Measurements from ENCODE around the gene ZNF268. TPM values are rescaled to one million over a fixed set of nuclear protein-coding genes. Genes with fewer than 3 reads are reported as not detected.

ZNF268 gene
- total RNA-seq, 1 donor from 2014 or later: 38.5 TPM

DNA sequence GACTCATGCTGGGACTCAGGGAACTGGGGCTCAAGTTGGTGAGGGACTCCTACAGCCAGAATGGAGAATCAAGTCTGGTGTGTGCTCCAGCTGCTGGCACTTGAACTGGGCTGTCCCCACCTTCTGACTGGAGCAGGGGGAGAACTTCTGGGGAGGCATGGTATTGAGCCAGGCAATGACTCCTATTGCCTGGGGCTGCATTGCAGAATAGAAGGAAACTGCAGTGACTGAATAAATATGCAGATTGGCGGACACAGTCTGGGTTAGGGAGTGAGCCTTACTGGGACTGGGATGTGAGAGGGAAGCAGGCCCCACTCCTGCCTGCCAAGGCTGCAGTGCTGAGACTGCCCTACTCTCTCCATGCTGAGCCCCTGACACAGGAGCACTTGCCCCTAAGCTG lies 8.8 kb upstream of the ZNF268 start:
- intact Hi-C loops (cut with DNase I): no loop called here
- TF ChIP-seq, protein P1, sequence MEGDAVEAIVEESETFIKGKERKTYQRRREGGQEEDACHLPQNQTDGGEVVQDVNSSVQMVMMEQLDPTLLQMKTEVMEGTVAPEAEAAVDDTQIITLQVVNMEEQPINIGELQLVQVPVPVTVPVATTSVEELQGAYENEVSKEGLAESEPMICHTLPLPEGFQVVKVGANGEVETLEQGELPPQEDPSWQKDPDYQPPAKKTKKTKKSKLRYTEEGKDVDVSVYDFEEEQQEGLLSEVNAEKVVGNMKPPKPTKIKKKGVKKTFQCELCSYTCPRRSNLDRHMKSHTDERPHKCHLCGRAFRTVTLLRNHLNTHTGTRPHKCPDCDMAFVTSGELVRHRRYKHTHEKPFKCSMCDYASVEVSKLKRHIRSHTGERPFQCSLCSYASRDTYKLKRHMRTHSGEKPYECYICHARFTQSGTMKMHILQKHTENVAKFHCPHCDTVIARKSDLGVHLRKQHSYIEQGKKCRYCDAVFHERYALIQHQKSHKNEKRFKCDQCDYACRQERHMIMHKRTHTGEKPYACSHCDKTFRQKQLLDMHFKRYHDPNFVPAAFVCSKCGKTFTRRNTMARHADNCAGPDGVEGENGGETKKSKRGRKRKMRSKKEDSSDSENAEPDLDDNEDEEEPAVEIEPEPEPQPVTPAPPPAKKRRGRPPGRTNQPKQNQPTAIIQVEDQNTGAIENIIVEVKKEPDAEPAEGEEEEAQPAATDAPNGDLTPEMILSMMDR (IDR thresholded peaks at IDR 0.05): no peak
- no peak overlapping the region for H3K4me3 ChIP-seq
- no peaks in the 10 kb centered on the region for H3K4me1 ChIP-seq
- no peaks in the 10 kb centered on the region for H3K27me3 ChIP-seq
- no peak overlapping the region for H3K27ac ChIP-seq
- peaks cover 23 to 50% of the 10 kb centered on the region in 2 donors for H3K9me3 ChIP-seq
- DNase-seq (ENCODE audit: low spot score in 2 of 2): no peak
- H3K36me3 ChIP-seq: no peaks in the 10 kb centered on the region

DNA sequence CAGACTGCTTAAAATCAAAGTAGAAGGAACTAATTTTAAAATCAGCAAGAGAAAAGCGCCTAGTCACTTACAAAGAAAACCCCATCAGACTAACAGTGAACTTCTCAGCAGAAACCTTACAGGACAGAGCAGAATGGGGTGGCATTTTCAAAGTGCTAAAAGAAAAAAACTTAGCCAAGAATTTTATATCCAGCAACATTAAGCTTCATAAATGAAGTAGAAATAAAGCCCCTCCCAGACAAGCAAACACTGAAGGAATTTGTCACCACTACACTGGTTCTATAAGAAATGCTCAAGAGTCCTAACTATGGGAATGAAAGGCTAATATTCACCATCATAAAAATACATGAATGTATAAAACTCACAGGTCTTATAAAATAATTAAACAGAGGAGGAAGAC lies 6.4 kb upstream of the ZNF268 start:
- intact Hi-C loops (cut with DNase I): no loop called here
- H3K9me3 ChIP-seq: peaks cover 17 to 57% of the 10 kb centered on the region in 2 donors
- TF ChIP-seq, protein P1 (IDR thresholded peaks at IDR 0.05): no peak

DNA sequence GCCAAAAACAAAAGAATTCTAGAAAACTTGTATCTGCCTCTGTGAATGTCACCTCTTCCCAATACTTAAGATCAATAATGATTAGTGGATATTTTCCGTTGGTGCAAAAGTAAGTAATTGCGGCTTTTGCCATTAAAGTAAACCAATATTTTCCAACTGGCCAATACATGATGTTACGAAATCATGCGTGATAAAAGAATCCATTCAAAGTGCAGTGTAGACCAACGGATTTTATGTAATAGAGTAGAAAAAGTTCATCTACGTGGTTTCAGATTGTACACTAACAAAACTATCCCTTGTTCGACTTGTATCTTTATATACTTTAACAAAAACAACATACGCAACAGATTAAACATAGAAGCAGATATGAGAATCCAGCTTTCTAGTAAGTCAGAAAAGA lies 626 bp upstream of the ZNF268 start:
- intact Hi-C loops (cut with DNase I): loop anchor here (1.0 kb wide), 3 partner anchors 50 to 195 kb away; partner anchors contain the start of genes ZNF10, ZNF140 and ZNF891
- Histone ChIP-seq H3K4me1 (no peaks in the 10 kb centered on the region), H3K9me3 (peaks cover 24 to 79% of the 10 kb centered on the region in 2 donors), H3K27ac (no peak overlapping the region), H3K27me3 (no peaks in the 10 kb centered on the region), H3K36me3 (peaks cover 25 to 29% of the 10 kb centered on the region in 2 donors), H3K4me3 (peak overlapping the region; percentile 86)
- TF ChIP-seq, protein P1 (IDR thresholded peaks at IDR 0.05): no peak
- DNase-seq (ENCODE audit: low spot score in 2 of 2): no peak

More for the DNA sequence above, 6.4 kb upstream of the ZNF268 start:
- Histone ChIP-seq H3K4me3 (no peak overlapping the region), H3K27me3 (no peaks in the 10 kb centered on the region), H3K27ac (no peak overlapping the region), H3K4me1 (no peaks in the 10 kb centered on the region), H3K36me3 (no peaks in the 10 kb centered on the region)
- no peak for DNase-seq (ENCODE audit: low spot score in 2 of 2)

- Histone ChIP-seq H3K4me1 (no peaks in the 10 kb centered on the region), H3K4me3 (peak overlapping the region in 1 of 2 donors; percentile 5), H3K27me3 (no peaks in the 10 kb centered on the region), H3K27ac (no peak overlapping the region), H3K9me3 (peaks cover 94 to 100% of the 10 kb centered on the region in 2 donors), H3K36me3 (peaks cover 99 to 100% of the 10 kb centered on the region in 2 donors)
- DNase-seq (ENCODE audit: low spot score in 2 of 2): no peak
- intact Hi-C loops (cut with DNase I): no loop called here
- TF ChIP-seq, protein P1 (IDR thresholded peaks at IDR 0.05): no peak
Measured at GRCh38 chr12:133190176-133190575, 8.9 kb downstream of the ZNF268 start.

DNA sequence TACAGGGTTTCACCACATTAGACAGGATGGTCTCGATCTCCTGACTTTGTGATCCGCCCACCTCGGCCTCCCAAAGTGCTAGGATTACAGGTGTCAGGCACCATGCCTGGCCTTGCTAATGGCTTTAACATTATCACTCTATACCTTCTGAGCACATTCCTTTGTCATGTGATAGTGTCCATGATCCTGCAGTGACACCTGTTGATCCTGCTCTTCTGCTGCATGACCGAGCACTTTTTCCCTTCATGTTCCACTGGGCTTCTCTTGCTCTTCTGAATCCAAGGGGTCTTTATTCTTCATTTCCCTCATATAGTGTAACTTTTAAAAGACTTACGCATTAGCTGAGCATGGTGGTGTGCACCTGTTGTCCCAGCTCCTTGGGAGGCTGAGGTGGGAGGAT lies 11.6 kb downstream of the ZNF268 start:
- no peaks in the 10 kb centered on the region for H3K4me1 ChIP-seq
- no peak overlapping the region for H3K4me3 ChIP-seq
- TF ChIP-seq, protein P1 (IDR thresholded peaks at IDR 0.05): no peak
- H3K9me3 ChIP-seq: peaks cover 87 to 92% of the 10 kb centered on the region in 2 donors
- intact Hi-C loops (cut with DNase I): no loop called here
- DNase-seq (ENCODE audit: low spot score in 2 of 2): no peak
- H3K36me3 ChIP-seq: peaks cover 89 to 91% of the 10 kb centered on the region in 2 donors
- H3K27me3 ChIP-seq: no peaks in the 10 kb centered on the region
- no peak overlapping the region for H3K27ac ChIP-seq

DNA sequence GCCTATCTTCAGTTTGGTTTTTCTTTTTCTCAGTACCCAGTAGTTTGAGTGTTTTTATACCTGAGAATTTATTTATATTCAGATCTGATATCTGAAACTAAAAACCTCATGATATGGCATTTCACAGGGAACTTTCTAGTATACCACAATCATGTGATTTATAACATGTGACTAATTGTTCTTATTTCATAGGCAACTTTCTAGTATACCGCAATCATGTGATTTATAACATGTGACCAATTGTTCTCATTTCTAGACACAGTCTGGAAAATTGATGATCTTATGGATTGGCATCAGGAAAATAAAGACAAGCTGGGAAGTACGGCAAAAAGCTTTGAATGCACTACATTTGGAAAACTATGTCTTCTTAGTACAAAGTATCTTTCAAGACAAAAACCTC lies 20.6 kb downstream of the ZNF268 start:
- H3K36me3 ChIP-seq: peaks cover 29 to 48% of the 10 kb centered on the region in 2 donors
- peaks cover 69 to 76% of the 10 kb centered on the region in 2 donors for H3K9me3 ChIP-seq
- H3K27ac ChIP-seq: no peak overlapping the region
- H3K4me3 ChIP-seq: peak overlapping the region in 1 of 2 donors; percentile 1
- intact Hi-C loops (cut with DNase I): no loop called here
- TF ChIP-seq, protein P1 (IDR thresholded peaks at IDR 0.05): no peak
- DNase-seq (ENCODE audit: low spot score in 2 of 2): no peak
- H3K27me3 ChIP-seq: no peaks in the 10 kb centered on the region
- H3K4me1 ChIP-seq: no peaks in the 10 kb centered on the region

Measured in ascending aorta (tissue), 2 donors.